ENCODE data around the gene C8A. TPM values are rescaled to one million over a fixed set of nuclear protein-coding genes. Genes with fewer than 3 reads are reported as not detected.

The C8A gene
- total RNA-seq, 1 experiment from 2014 or later, result not detected

DNA sequence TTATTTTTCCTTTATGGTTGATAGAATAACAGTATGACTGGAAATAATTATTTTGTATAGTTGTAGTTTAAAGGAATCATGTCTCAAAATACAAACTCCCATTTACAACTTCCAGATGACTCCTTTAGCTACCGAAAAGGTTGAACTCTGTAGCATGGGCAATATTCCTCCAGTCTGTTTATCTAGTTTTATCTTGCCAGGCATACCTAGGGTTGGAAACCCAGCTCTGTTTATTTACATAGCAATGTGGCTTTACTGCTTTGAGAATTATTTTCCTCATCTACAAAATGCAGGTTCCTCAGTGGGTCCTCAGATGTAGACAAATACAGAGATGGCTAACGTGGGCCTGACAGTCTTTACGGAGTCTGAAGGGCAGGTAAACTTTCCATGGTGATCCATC is 51.1 kb downstream of the C8A start:
- no peak overlapping the region for H2AFZ ChIP-seq (ENCODE audit: low read length)
- no peak overlapping the region for H2BK5ac ChIP-seq (ENCODE audit: insufficient read length, low read length)
- DNase-seq, result no peak
- H3K27me3 Mint-ChIP-seq (ENCODE audit: low read depth), result peaks cover 5% of the 10 kb centered on the region; the same call in 1 of the 2 replicates
- no CpG with 5 or more reads among the region's 3 CpGs for WGBS (ENCODE audit: extremely low coverage, insufficient read length, low lambda C conversion rate)
- H3K4me1 ChIP-seq (ENCODE audit: insufficient read depth, low read length), result no peaks in the 10 kb centered on the region
- no peak overlapping the region for H4K5ac ChIP-seq (ENCODE audit: insufficient read length, low read depth, low read length)
- no peak overlapping the region for H3K4me2 ChIP-seq (ENCODE audit: insufficient read depth, insufficient read length, low read length)
- no peak overlapping the region for H4K8ac ChIP-seq (replicated peaks; ENCODE audit: insufficient read length, low read depth, low read length)
- no peak overlapping the region for H3K4me3 Mint-ChIP-seq
- no peak overlapping the region for H3K14ac ChIP-seq (ENCODE audit: insufficient read depth, low read length)
- no peaks in the 10 kb centered on the region for H3K79me1 ChIP-seq (ENCODE audit: insufficient read depth, low read depth, low read length, poor library complexity, severe bottlenecking)
- H3K23me2 ChIP-seq (ENCODE audit: insufficient read length, low read depth, low read length, poor library complexity, severe bottlenecking), result peaks cover 3% of the 10 kb centered on the region
- H3K36me3 Mint-ChIP-seq (ENCODE audit: insufficient read depth in 1 of 3, low read depth in 3 of 3), result no peaks in the 10 kb centered on the region
- no peak overlapping the region for H3K27ac Mint-ChIP-seq
- no peak overlapping the region for H2BK12ac ChIP-seq (ENCODE audit: insufficient read length, low read depth, low read length)
- H4K91ac ChIP-seq (ENCODE audit: insufficient read length, low read depth, low read length), result no peak overlapping the region
- H3K23ac ChIP-seq (ENCODE audit: insufficient read length, low read depth, low read length), result no peak overlapping the region
- TF ChIP-seq, protein P1, sequence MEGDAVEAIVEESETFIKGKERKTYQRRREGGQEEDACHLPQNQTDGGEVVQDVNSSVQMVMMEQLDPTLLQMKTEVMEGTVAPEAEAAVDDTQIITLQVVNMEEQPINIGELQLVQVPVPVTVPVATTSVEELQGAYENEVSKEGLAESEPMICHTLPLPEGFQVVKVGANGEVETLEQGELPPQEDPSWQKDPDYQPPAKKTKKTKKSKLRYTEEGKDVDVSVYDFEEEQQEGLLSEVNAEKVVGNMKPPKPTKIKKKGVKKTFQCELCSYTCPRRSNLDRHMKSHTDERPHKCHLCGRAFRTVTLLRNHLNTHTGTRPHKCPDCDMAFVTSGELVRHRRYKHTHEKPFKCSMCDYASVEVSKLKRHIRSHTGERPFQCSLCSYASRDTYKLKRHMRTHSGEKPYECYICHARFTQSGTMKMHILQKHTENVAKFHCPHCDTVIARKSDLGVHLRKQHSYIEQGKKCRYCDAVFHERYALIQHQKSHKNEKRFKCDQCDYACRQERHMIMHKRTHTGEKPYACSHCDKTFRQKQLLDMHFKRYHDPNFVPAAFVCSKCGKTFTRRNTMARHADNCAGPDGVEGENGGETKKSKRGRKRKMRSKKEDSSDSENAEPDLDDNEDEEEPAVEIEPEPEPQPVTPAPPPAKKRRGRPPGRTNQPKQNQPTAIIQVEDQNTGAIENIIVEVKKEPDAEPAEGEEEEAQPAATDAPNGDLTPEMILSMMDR (conservative IDR thresholded peaks at IDR 0.05), result no peak
- H3K79me2 ChIP-seq (ENCODE audit: insufficient read depth, low read length), result no peaks in the 10 kb centered on the region
- H3K9me3 Mint-ChIP-seq, result no peaks in the 10 kb centered on the region
- H3K56ac ChIP-seq (ENCODE audit: insufficient read length, low read depth, low read length), result no peak overlapping the region
- no peak overlapping the region for H2BK15ac ChIP-seq (ENCODE audit: low read depth, low read length)
- no peak overlapping the region for H3K4ac ChIP-seq (ENCODE audit: low read depth, low read length)
- no peak overlapping the region for H2BK20ac ChIP-seq (ENCODE audit: low read depth, low read length, poor library complexity, severe bottlenecking)
- no peak overlapping the region for H3K27ac ChIP-seq (ENCODE audit: insufficient read length, low read depth, low read length)
- H2AK5ac ChIP-seq (ENCODE audit: insufficient read length, low read length), result no peak overlapping the region
- H3K9me3 ChIP-seq (ENCODE audit: control insufficient read depth, low read depth, low read length), result no peaks in the 10 kb centered on the region
- no peaks in the 10 kb centered on the region for H3K27me3 ChIP-seq (ENCODE audit: insufficient read depth, low read length)
- no peak overlapping the region for H3K18ac ChIP-seq (ENCODE audit: insufficient read length, low read depth, low read length)
- H3K9ac ChIP-seq (ENCODE audit: extremely low read depth, insufficient read length, low read length), result no peak overlapping the region
- H3K4me1 Mint-ChIP-seq, result peaks cover 0 to 3% of the 10 kb centered on the region in 2 experiments; a peak in 2 of 4 replicates
- H2BK120ac ChIP-seq (ENCODE audit: low read depth, low read length, poor library complexity, severe bottlenecking), result no peak overlapping the region
- no peak overlapping the region for H3T11ph ChIP-seq (ENCODE audit: low read length)
- no peaks in the 10 kb centered on the region for H4K20me1 ChIP-seq (ENCODE audit: control insufficient read depth, insufficient read depth, insufficient read length)

Data from H9 (cell line).